Transverse colon (tissue), 4 donors: ENCODE data around the gene SHC3.

Source experiments
- POLR2AphosphoS5 ChIP-seq, 3 donors: sonication (generic); formaldehyde crosslinking; IDR thresholded peaks; one replicate each; pipeline ENCODE4 v1.6.1; 2016; ENCODE audit warnings: antibody characterized with exemption in 3 of 3
- TF ChIP-seq, protein P1 (sequence below), 5 experiments: fragments of 200-600 bp in 3 of 5; fragments of 450-650 bp in 2 of 5; sonication (generic) in 3 of 5; IDR thresholded peaks; 1 replicate in 2 of 5; 2 replicates in 3 of 5; pipeline ENCODE4 v1.5.1; 2016 to 2017; ENCODE audit warnings: antibody characterized with exemption in 5 of 5, inconsistent platforms in 3 of 5, mild to moderate bottlenecking in 2 of 5, moderate library complexity in 1 of 5

DNA sequence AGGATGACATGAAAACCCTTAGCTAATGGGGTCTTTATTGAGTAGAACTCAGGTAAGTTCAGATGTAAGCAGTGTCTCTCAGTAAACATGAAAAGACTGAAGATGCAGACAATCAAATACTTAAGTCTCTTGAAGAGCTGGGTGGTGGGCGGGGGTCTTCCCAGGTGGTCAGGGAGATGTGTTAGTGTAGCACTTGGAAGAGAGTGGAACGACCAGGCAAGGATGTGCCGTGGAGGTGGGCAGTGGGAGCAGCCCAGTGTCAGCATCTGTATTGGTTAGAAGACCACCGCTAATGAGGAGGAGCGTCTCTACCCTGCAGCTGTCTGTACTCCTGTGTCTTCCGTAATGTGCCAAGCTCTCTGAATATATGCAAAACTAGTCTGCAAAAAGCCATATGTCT lies 183.0 kb downstream of the SHC3 start:
- TF ChIP-seq, protein P1, sequence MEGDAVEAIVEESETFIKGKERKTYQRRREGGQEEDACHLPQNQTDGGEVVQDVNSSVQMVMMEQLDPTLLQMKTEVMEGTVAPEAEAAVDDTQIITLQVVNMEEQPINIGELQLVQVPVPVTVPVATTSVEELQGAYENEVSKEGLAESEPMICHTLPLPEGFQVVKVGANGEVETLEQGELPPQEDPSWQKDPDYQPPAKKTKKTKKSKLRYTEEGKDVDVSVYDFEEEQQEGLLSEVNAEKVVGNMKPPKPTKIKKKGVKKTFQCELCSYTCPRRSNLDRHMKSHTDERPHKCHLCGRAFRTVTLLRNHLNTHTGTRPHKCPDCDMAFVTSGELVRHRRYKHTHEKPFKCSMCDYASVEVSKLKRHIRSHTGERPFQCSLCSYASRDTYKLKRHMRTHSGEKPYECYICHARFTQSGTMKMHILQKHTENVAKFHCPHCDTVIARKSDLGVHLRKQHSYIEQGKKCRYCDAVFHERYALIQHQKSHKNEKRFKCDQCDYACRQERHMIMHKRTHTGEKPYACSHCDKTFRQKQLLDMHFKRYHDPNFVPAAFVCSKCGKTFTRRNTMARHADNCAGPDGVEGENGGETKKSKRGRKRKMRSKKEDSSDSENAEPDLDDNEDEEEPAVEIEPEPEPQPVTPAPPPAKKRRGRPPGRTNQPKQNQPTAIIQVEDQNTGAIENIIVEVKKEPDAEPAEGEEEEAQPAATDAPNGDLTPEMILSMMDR (IDR thresholded peaks at IDR 0.05), result no peak
- TF ChIP-seq POLR2AphosphoS5 (IDR thresholded peaks at IDR 0.05), result no peak
